CD4-positive, alpha-beta T cell (primary cell): ENCODE data around the gene PLCH2. TPM values are rescaled to one million over a fixed set of nuclear protein-coding genes. Genes with fewer than 3 reads are reported as not detected.
"Not testable (repeated sequence)": the region's sequence is repeated elsewhere in the genome, so short reads cannot be mapped to it uniquely, and the experiment has no call there.

Experiments
- ATAC-seq: fragments of 200-7000 bp; cut with Tn5 transposase; one replicate; pipeline ENCODE4 v1.10.0; 2022; ENCODE audit warnings: mild to moderate bottlenecking; ENCODE audit not compliant: poor library complexity
- CTCF ChIA-PET: fragments of 350-600 bp; sonication (Branson Sonifier 250); formaldehyde crosslinking; loops from one replicate; lab custom pipeline; 2021; ENCODE audit warnings: antibody characterized with exemption, inconsistent platforms; lab: Charles Lee
- POLR2A ChIA-PET: fragments of 350-600 bp; sonication (Branson Sonifier 250); formaldehyde crosslinking; loops from one replicate; lab custom pipeline; 2021; ENCODE audit warnings: antibody characterized with exemption, inconsistent platforms; lab: Charles Lee
- DNase-seq, 14 experiments: peaks; one replicate each; pipeline ENCODE4 v3.0.0-alpha.2; 2013 to 2020; ENCODE audit warnings: mixed read lengths in 2 of 14
- H3K27ac ChIP-seq, 2 donors: one replicate each; pipeline versions ENCODE4 v1.5.1 to v1.7.0; 2013; ENCODE audit warnings: low read length in 2 of 2, low read depth in 1 of 2, mild to moderate bottlenecking in 1 of 2
- H3K27me3 ChIP-seq, 2 experiments: 1 replicate in 1 of 2; 2 replicates in 1 of 2; pipeline versions ENCODE4 v1.6.1 to v1.7.0; 2013; ENCODE audit warnings: low read length in 2 of 2, control low read depth in 1 of 2, mild to moderate bottlenecking in 1 of 2, moderate library complexity in 1 of 2; ENCODE audit not compliant: insufficient read depth in 2 of 2, control insufficient read depth in 1 of 2
- H3K36me3 ChIP-seq: one replicate; pipeline ENCODE4 v1.6.1; 2013; ENCODE audit warnings: low read length, control low read depth; ENCODE audit not compliant: insufficient read depth
- H3K4me1 ChIP-seq: one replicate; pipeline ENCODE4 v1.6.1; 2013; ENCODE audit warnings: low read length, control low read depth; ENCODE audit not compliant: insufficient read depth
- H3K4me3 ChIP-seq: one replicate; pipeline ENCODE4 v1.5.1; 2013; ENCODE audit warnings: mild to moderate bottlenecking, low read length, moderate library complexity
- H3K9me3 ChIP-seq, 2 experiments: 1 replicate in 1 of 2; 2 replicates in 1 of 2; pipeline versions ENCODE4 v1.6.1 to v1.7.0; 2013; ENCODE audit warnings: low read length in 2 of 2, mild to moderate bottlenecking in 2 of 2, control low read depth in 1 of 2, moderate library complexity in 1 of 2; ENCODE audit not compliant: control insufficient read depth in 1 of 2, insufficient read depth in 1 of 2
- H3K27ac Mint-ChIP-seq: one replicate; pipeline ENCODE4 v1.8.0; 2020; ENCODE audit warnings: mixed read lengths
- H3K27me3 Mint-ChIP-seq: one replicate; pipeline ENCODE4 v1.8.0; 2021; ENCODE audit warnings: mixed read lengths
- H3K36me3 Mint-ChIP-seq: one replicate; pipeline ENCODE4 v1.8.0; 2021; ENCODE audit warnings: low read depth, mixed read lengths
- H3K4me1 Mint-ChIP-seq: one replicate; pipeline ENCODE4 v1.8.0; 2021; ENCODE audit warnings: low read depth, mixed read lengths
- H3K4me3 Mint-ChIP-seq: one replicate; pipeline ENCODE4 v1.8.0; 2020; ENCODE audit warnings: mild to moderate bottlenecking, mixed read lengths
- H3K9me3 Mint-ChIP-seq: one replicate; pipeline ENCODE4 v1.8.0; 2020; ENCODE audit warnings: mixed read lengths
- intact Hi-C, 2 experiments: fragments of 100-400 bp; cut with DNase I in 1 of 2; cut with micrococcal nuclease in 1 of 2; formaldehyde crosslinking; loops; one replicate each; pipeline versions ENCODE4 v1.15.1 to v1.9.0; 2023 to 2025; cut with DNase I, micrococcal nuclease
- total RNA-seq, 174 experiments: library from RNA in 2 of 174; stranded (reverse) in 2 of 174; gene quantifications; one replicate each; pipeline ENCODE4 v1.2.3 and lab custom pipeline; 2021 to 2026
- TF ChIP-seq, protein P1 (sequence below): fragments of 200-600 bp; IDR thresholded peaks from one replicate; pipeline ENCODE4 v1.8.0; 2022; ENCODE audit warnings: antibody characterized with exemption, mild to moderate bottlenecking

PLCH2 gene
- total RNA-seq, 2 experiments from 2014 or later, result 47.6 to 48.1 TPM

DNA sequence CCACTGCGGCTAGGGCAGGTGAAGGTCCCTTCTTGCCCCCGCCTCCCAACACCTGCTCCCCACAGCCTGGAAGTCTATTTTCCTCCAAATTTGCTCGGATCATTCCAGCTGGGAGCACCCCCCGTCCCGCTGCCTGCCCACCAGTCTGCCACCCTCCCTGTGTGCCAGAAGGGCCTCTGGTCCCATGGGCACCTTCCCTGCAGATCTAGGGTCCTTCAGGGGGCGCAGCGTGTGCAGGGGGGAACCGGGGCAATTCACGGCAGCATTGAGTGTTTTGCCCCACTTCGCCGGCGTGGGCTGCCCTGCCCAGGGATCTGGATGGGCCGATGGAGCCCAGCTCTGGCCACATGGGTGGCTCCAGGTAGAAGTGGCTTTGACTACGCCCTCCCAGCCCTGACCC is 37.4 kb upstream of the PLCH2 start:
- Mint-ChIP-seq H3K4me3 (no peak overlapping the region), H3K9me3 (no peaks in the 10 kb centered on the region), H3K27ac (no peak overlapping the region), H3K27me3 (peaks cover 19% of the 10 kb centered on the region), H3K36me3 (peaks cover 5% of the 10 kb centered on the region), H3K4me1 (peaks cover 4% of the 10 kb centered on the region)
- Histone ChIP-seq H3K27ac (no peak overlapping the region), H3K9me3 (peaks cover 0 to 14% of the 10 kb centered on the region in 2 experiments), H3K27me3 (peaks cover 12 to 19% of the 10 kb centered on the region in 2 experiments), H3K36me3 (peaks cover 3% of the 10 kb centered on the region), H3K4me3 (no peak overlapping the region), H3K4me1 (peaks cover 8% of the 10 kb centered on the region)
- intact Hi-C loops, result no loop called here
- TF ChIP-seq, protein P1, sequence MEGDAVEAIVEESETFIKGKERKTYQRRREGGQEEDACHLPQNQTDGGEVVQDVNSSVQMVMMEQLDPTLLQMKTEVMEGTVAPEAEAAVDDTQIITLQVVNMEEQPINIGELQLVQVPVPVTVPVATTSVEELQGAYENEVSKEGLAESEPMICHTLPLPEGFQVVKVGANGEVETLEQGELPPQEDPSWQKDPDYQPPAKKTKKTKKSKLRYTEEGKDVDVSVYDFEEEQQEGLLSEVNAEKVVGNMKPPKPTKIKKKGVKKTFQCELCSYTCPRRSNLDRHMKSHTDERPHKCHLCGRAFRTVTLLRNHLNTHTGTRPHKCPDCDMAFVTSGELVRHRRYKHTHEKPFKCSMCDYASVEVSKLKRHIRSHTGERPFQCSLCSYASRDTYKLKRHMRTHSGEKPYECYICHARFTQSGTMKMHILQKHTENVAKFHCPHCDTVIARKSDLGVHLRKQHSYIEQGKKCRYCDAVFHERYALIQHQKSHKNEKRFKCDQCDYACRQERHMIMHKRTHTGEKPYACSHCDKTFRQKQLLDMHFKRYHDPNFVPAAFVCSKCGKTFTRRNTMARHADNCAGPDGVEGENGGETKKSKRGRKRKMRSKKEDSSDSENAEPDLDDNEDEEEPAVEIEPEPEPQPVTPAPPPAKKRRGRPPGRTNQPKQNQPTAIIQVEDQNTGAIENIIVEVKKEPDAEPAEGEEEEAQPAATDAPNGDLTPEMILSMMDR, result no peak
- CTCF ChIA-PET, result no interaction called here
- POLR2A ChIA-PET, result no interaction called here
- DNase-seq, result no peak
- ATAC-seq, result no peak

DNA sequence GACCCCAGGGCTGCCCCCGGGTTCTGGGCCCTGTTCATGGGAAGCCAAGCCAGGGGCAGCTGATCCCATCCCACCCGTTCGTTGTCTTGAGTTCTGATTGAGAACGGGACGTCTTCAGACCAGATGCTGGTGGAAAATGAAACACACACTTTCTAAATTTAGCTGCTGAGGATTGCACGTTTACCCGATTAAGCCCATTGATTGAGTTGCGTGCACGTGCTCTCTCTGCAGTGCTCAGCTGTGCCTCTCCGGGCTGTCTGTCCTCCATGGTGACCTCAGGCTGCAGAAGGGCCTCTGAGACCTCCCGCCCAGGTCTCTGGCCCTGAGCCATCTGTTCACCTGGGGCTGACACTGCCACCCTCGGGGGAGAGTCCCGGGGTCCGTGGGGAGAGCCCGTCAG is 36.7 kb upstream of the PLCH2 start:
- no peak overlapping the region for H3K27ac ChIP-seq
- H3K4me3 Mint-ChIP-seq, result no peak overlapping the region
- H3K4me1 ChIP-seq, result peaks cover 14% of the 10 kb centered on the region
- ChIA-PET CTCF (no interaction called here), POLR2A (no interaction called here)
- DNase-seq (no peak), ATAC-seq (no peak)
- H3K4me1 Mint-ChIP-seq, result peaks cover 4% of the 10 kb centered on the region
- peaks cover 16 to 24% of the 10 kb centered on the region in 2 experiments for H3K27me3 ChIP-seq
- intact Hi-C loops, result no loop called here
- peaks cover 19% of the 10 kb centered on the region for H3K27me3 Mint-ChIP-seq
- H3K27ac Mint-ChIP-seq, result no peak overlapping the region
- TF ChIP-seq, protein P1, result no peak
- no peaks in the 10 kb centered on the region for H3K9me3 Mint-ChIP-seq
- H3K9me3 ChIP-seq, result peaks cover 0 to 14% of the 10 kb centered on the region in 2 experiments
- H3K4me3 ChIP-seq, result no peak overlapping the region
- H3K36me3 Mint-ChIP-seq, result peaks cover 5% of the 10 kb centered on the region
- H3K36me3 ChIP-seq, result no peaks in the 10 kb centered on the region

DNA sequence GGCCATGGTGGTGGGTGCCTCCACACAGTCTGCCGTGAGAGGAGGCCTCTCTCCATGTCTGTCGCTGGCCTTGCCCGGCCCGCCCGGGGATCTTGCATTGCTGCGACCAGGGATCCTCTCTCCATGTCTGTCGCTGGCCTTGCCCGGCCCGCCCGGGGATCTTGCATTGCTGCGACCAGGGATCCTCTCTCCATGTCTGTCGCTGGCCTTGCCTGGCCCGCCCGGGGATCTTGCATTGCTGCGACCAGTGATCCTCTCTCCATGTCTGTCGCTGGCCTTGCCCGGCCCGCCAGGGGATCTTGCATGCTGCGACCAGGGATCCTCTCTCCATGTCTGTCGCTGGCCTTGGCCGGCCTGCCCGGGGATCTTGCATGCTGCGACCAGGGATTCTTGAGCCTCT is 35.7 kb upstream of the PLCH2 start:
- POLR2A ChIA-PET, intact Hi-C loops, DNase-seq: not testable (repeated sequence)

DNA sequence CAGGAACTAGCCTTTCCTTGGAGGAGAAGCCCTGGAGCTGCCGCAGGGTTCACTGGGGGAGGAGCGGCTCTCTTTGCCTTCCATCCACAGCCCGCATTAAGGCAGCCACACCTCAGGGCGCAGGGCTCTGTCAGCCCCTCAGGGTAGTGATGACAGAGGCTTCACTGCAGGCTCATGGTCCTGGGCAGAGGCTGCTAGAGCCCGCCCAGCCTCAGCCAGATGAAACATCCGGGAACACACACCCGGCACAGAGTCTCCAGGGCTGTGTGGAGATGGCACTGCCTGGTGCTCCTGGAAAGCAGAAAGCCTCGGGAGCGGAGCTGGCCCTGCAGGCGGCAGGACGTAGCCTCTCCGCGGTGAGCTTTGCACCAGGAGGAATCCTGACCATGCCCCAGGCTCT is 34.3 kb upstream of the PLCH2 start:
- ChIA-PET POLR2A (no interaction called here), CTCF (no interaction called here)
- Mint-ChIP-seq H3K27ac (no peak overlapping the region), H3K9me3 (no peaks in the 10 kb centered on the region), H3K36me3 (peaks cover 5% of the 10 kb centered on the region), H3K27me3 (peaks cover 19% of the 10 kb centered on the region), H3K4me1 (peaks cover 4% of the 10 kb centered on the region), H3K4me3 (no peak overlapping the region)
- H3K27me3 ChIP-seq, result peaks cover 21 to 28% of the 10 kb centered on the region in 2 experiments
- peaks cover 11% of the 10 kb centered on the region for H3K4me1 ChIP-seq
- peaks cover 0 to 7% of the 10 kb centered on the region in 2 experiments for H3K9me3 ChIP-seq
- TF ChIP-seq, protein P1, result no peak
- no peaks in the 10 kb centered on the region for H3K36me3 ChIP-seq
- no peak overlapping the region for H3K27ac ChIP-seq
- DNase-seq (no peak), ATAC-seq (no peak)
- no peak overlapping the region for H3K4me3 ChIP-seq
- intact Hi-C loops, result no loop called here

More for the DNA sequence above, 35.7 kb upstream of the PLCH2 start:
- H3K4me3 Mint-ChIP-seq, H3K9me3 Mint-ChIP-seq, H3K4me3 ChIP-seq, H3K36me3 Mint-ChIP-seq, H3K4me1 Mint-ChIP-seq, H3K27ac ChIP-seq, H3K36me3 ChIP-seq, H3K27ac Mint-ChIP-seq, CTCF ChIA-PET, ATAC-seq: not testable (repeated sequence)
- H3K4me1 ChIP-seq, result peaks cover 12% of the 10 kb centered on the region
- peaks cover 21 to 28% of the 10 kb centered on the region in 2 experiments for H3K27me3 ChIP-seq
- peaks cover 0 to 14% of the 10 kb centered on the region in 2 experiments for H3K9me3 ChIP-seq
- H3K27me3 Mint-ChIP-seq, result peaks cover 19% of the 10 kb centered on the region
